Hematopoietic multipotent progenitor cell (in vitro differentiated cells): ENCODE measurements around the gene FCAMR. TPM values are rescaled to one million over a fixed set of nuclear protein-coding genes. Genes with fewer than 3 reads are reported as not detected.
"Not testable (repeated sequence)": the region's sequence is repeated elsewhere in the genome, so short reads cannot be mapped to it uniquely, and the experiment has no call there.

Source experiments
- DNase-seq, 3 donors: peaks; one replicate each; pipeline ENCODE4 v3.0.0-alpha.2; 2011 to 2015; ENCODE audit warnings: low read depth in 2 of 3, low spot score in 2 of 3
- total RNA-seq: library from RNA; depleted of rRNA; stranded (reverse); fragments of >200 nt; gene quantifications from one replicate; pipeline ENCODE4 v1.2.3, GENCODE V29; 2012

FCAMR gene
- total RNA-seq, 1 donor, result not detected

GRCh38 chr1:206937425-206937824 is 32.8 kb downstream of the FCAMR start:
- no peak for DNase-seq

GRCh38 chr1:206935491-206936067 is 34.7 kb downstream of the FCAMR start:
- DNase-seq, result peak in 2 of 3 donors; percentile 77 to 85

- DNase-seq, result peak in 2 of 3 donors; percentile 53 to 58
Measured at GRCh38 chr1:206933333-206933945, 36.8 kb downstream of the FCAMR start.

- no peak for DNase-seq
Measured at GRCh38 chr1:206932177-206932576, 38.1 kb downstream of the FCAMR start.

- no peak for DNase-seq
Measured at GRCh38 chr1:206931709-206932108, 38.6 kb downstream of the FCAMR start.

GRCh38 chr1:206930210-206930798 is 40.0 kb downstream of the FCAMR start:
- peak in 1 of 3 donors; percentile 41 for DNase-seq

GRCh38 chr1:206929524-206929923 is 40.7 kb downstream of the FCAMR start:
- no peak for DNase-seq

GRCh38 chr1:206926286-206926685 is 44.0 kb downstream of the FCAMR start:
- no peak for DNase-seq

GRCh38 chr1:206925106-206925736 is 45.0 kb downstream of the FCAMR start:
- DNase-seq, result no peak

GRCh38 chr1:206924592-206925105 is 45.6 kb downstream of the FCAMR start:
- no peak for DNase-seq

- not testable (repeated sequence) for DNase-seq
Measured at GRCh38 chr1:206923961-206924557, 46.2 kb downstream of the FCAMR start.

- peak; percentile 40 to 93 (median 74) for DNase-seq
Measured at GRCh38 chr1:206923009-206923960, 47.0 kb downstream of the FCAMR start.

- no peak for DNase-seq
Measured at GRCh38 chr1:206922524-206922923, 47.7 kb downstream of the FCAMR start.

- DNase-seq, result peak in 2 of 3 donors; percentile 71 to 86
Measured at GRCh38 chr1:206921772-206922265, 48.4 kb downstream of the FCAMR start, which contains the start of gene FCMR. Gene FCMR (minus strand): TSS chr1:206921941. CDS start chr1:206921854, 87 bp downstream.

- DNase-seq, result no peak
Measured at GRCh38 chr1:206918076-206918475, 52.2 kb downstream of the FCAMR start.

- no peak for DNase-seq
Measured at GRCh38 chr1:206916000-206916709, 54.1 kb downstream of the FCAMR start.

GRCh38 chr1:206915030-206915735 is 55.1 kb downstream of the FCAMR start:
- DNase-seq, result no peak

GRCh38 chr1:206913766-206914537 is 56.3 kb downstream of the FCAMR start:
- no peak for DNase-seq
